ENCODE results near the gene INSC. TPM values are rescaled to one million over a fixed set of nuclear protein-coding genes. Genes with fewer than 3 reads are reported as not detected.

Gene INSC
- total and polyA plus RNA-seq, 8 donors, result 0.34 to 1.1 (median 0.57) TPM

GRCh38 chr11:15289723-15290122 lies 175.0 kb downstream of the INSC start:
- Histone ChIP-seq H3K27ac (no peak overlapping the region), H3K4me3 (no peak overlapping the region), H3K9me3 (no peaks in the 10 kb centered on the region), H3K4me1 (no peaks in the 10 kb centered on the region), H3K27me3 (no peaks in the 10 kb centered on the region), H3K36me3 (no peaks in the 10 kb centered on the region)
- DNase-seq, result no peak
- intact Hi-C loops (cut with DNase I), result no loop called here
- TF ChIP-seq CTCF (IDR thresholded peaks at IDR 0.05), result no peak
- no peak for ATAC-seq

GRCh38 chr11:15291885-15292284 lies 177.2 kb downstream of the INSC start:
- DNase-seq, result peak in 1 of 4 donors; percentile 28
- no peak for TF ChIP-seq CTCF (IDR thresholded peaks at IDR 0.05)
- intact Hi-C loops (cut with DNase I), result no loop called here

GRCh38 chr11:15293975-15294620 lies 179.4 kb downstream of the INSC start:
- no peak for TF ChIP-seq CTCF (IDR thresholded peaks at IDR 0.05)
- H3K4me3 ChIP-seq, result no peak overlapping the region
- no peaks in the 10 kb centered on the region for H3K36me3 ChIP-seq
- intact Hi-C loops (cut with DNase I), result no loop called here
- peaks cover 0 to 5% of the 10 kb centered on the region in 2 donors for H3K27me3 ChIP-seq
- no peaks in the 10 kb centered on the region for H3K4me1 ChIP-seq
- no peaks in the 10 kb centered on the region for H3K9me3 ChIP-seq
- DNase-seq (no peak), ATAC-seq (no peak)
- no peak overlapping the region for H3K27ac ChIP-seq

More at GRCh38 chr11:15291885-15292284, 177.2 kb downstream of the INSC start:
- ATAC-seq, result no peak
- no peak overlapping the region for H3K27ac ChIP-seq
- H3K27me3 ChIP-seq, result peaks cover 0 to 4% of the 10 kb centered on the region in 2 donors
- H3K36me3 ChIP-seq, result no peaks in the 10 kb centered on the region
- no peak overlapping the region for H3K4me3 ChIP-seq
- H3K9me3 ChIP-seq, result no peaks in the 10 kb centered on the region
- no peaks in the 10 kb centered on the region for H3K4me1 ChIP-seq

GRCh38 chr11:15295695-15296094 lies 181.0 kb downstream of the INSC start:
- Histone ChIP-seq H3K27ac (no peak overlapping the region), H3K27me3 (peaks cover 0 to 5% of the 10 kb centered on the region in 2 donors), H3K36me3 (no peaks in the 10 kb centered on the region), H3K4me3 (no peak overlapping the region), H3K4me1 (no peaks in the 10 kb centered on the region), H3K9me3 (no peaks in the 10 kb centered on the region)
- ATAC-seq (no peak), DNase-seq (no peak)
- intact Hi-C loops (cut with DNase I), result no loop called here
- no peak for TF ChIP-seq CTCF (IDR thresholded peaks at IDR 0.05)

Other genes starting within 250 kb of the INSC start
- 10 to 100 TPM; 11.5 to 13.3 TPM for gene CYP2R1, start 222.7 kb upstream of the INSC start, total RNA-seq
- 10 to 100 TPM; 26.1 to 34.8 (median 31.0) TPM for gene CYP2R1, start 222.7 kb upstream of the INSC start, polyA plus RNA-seq (ENCODE audit: insufficient read length in 6 of 6)
- gene CALCA, start 142.6 kb upstream of the INSC start, total RNA-seq, result 1 to 10 TPM in 1 of 2 donors, under 1 TPM in 1; 0.41 to 1.3 TPM
- gene CALCA, start 142.6 kb upstream of the INSC start, polyA plus RNA-seq (ENCODE audit: insufficient read length in 6 of 6), result 1 to 10 TPM; 2.0 to 3.1 (median 2.6) TPM
- under 1 TPM in 1 of 2 donors, not detected in 1; 0.17 TPM for gene CALCB, start 41.3 kb upstream of the INSC start, total RNA-seq
- gene CALCB, start 41.3 kb upstream of the INSC start, polyA plus RNA-seq (ENCODE audit: insufficient read length in 6 of 6), result under 1 TPM; 0.11 to 0.28 (median 0.18) TPM

Measured in left lung (tissue), 10 donors.